ENCODE measurements around the gene MEIOC.

GRCh38 chr17:44651228-44651627, 5.0 kb upstream of the MEIOC start:
- TF ChIP-seq POLR2A (IDR thresholded peaks at IDR 0.05; ENCODE audit: low read depth, low read length) = no peak
- TF ChIP-seq EZH2 (IDR thresholded peaks at IDR 0.05; ENCODE audit: borderline replicate concordance, low read depth, low read length, severe bottlenecking) = no peak
- TF ChIP-seq CTCF (IDR thresholded peaks at IDR 0.05; ENCODE audit: extremely low read depth in 1 of 2, insufficient read depth in 1 of 2, low read depth in 1 of 2, low read length in 2 of 2) = no peak
